Bronchus fibroblast of lung (primary cell): ENCODE results near the gene BTBD2. TPM values are rescaled to one million over a fixed set of nuclear protein-coding genes. Genes with fewer than 3 reads are reported as not detected.

Source experiments
- total RNA-seq: library from RNA; depleted of rRNA; stranded (reverse); fragments of >200 nt; gene quantifications from 2 replicates; pipeline ENCODE4 v1.2.3, GENCODE V29; 2015

The BTBD2 gene
- total RNA-seq: 92.8 and 98.6 TPM in 2 replicates

GRCh38 chr19:2015608-2015950 is at the start of gene BTBD2:
BTBD2 (minus strand) TSS chr19:2015714; CDS start chr19:2015703, 11 bp downstream.

GRCh38 chr19:2050991-2051772 is 35.7 kb upstream of the BTBD2 start, which contains the start of gene MKNK2:
MKNK2 (minus strand) TSS chr19:2051244; CDS start chr19:2050851, 393 bp downstream.

GRCh38 chr19:1941146-1942077 is 74.1 kb downstream of the BTBD2 start, which contains the start of gene CSNK1G2:
CSNK1G2 (plus strand) TSS chr19:1941172; CDS start chr19:1969773, 28,601 bp downstream.

Other genes with a start within 250 kb of the BTBD2 start
- gene ATP8B3, start 203.4 kb downstream of the BTBD2 start, total RNA-seq: 4.6 and 5.5 TPM in 2 replicates
- 9.7 and 11.6 TPM in 2 replicates for gene REXO1, start 167.2 kb downstream of the BTBD2 start, total RNA-seq
- gene KLF16, start 152.1 kb downstream of the BTBD2 start, total RNA-seq: 5.9 and 12.6 TPM in 2 replicates
- gene ABHD17A, start 130.2 kb downstream of the BTBD2 start, total RNA-seq: 111 TPM in 2 replicates
- 1.5 and 3.0 TPM in 2 replicates for gene ADAT3, start 110.3 kb downstream of the BTBD2 start, total RNA-seq
- 70.2 and 71.1 TPM in 2 replicates for gene SCAMP4, start 110.3 kb downstream of the BTBD2 start, total RNA-seq
- gene CSNK1G2, start 74.5 kb downstream of the BTBD2 start, total RNA-seq: 63.7 and 75.5 TPM in 2 replicates
- gene MKNK2, start 35.5 kb upstream of the BTBD2 start, total RNA-seq: 117 and 123 TPM in 2 replicates
- gene MOB3A, start 80.6 kb upstream of the BTBD2 start, total RNA-seq: 30.6 and 33.1 TPM in 2 replicates
- 1.0 TPM in 2 replicates for gene IZUMO4, start 81.2 kb upstream of the BTBD2 start, total RNA-seq
- gene AP3D1, start 135.9 kb upstream of the BTBD2 start, total RNA-seq: 97.0 and 104 TPM in 2 replicates
- 8.8 and 10.3 TPM in 2 replicates for gene DOT1L, start 148.2 kb upstream of the BTBD2 start, total RNA-seq
- gene PLEKHJ1, start 220.6 kb upstream of the BTBD2 start, total RNA-seq: 102 and 106 TPM in 2 replicates
- 35.0 and 49.1 TPM in 2 replicates for gene SF3A2, start 221.1 kb upstream of the BTBD2 start, total RNA-seq
- gene AMH, start 233.6 kb upstream of the BTBD2 start, total RNA-seq: 0.67 TPM in 1 of 2 replicates, not detected in the other
- gene JSRP1, start 240.7 kb upstream of the BTBD2 start, total RNA-seq: 0.15 TPM in 1 of 2 replicates, not detected in the other